Breast epithelium (tissue), 3 donors: ENCODE measurements around the gene PCP2.

Experiments
- CTCF ChIP-seq, 3 donors: fragments of 450-650 bp; IDR thresholded peaks; one replicate each; pipeline ENCODE4 v1.5.1; 2016 to 2017; ENCODE audit warnings: antibody characterized with exemption in 3 of 3, mild to moderate bottlenecking in 3 of 3, moderate library complexity in 3 of 3
- POLR2A ChIP-seq: fragments of 450-650 bp; IDR thresholded peaks from one replicate; pipeline ENCODE4 v1.6.1; 2016; ENCODE audit warnings: antibody characterized with exemption, mild to moderate bottlenecking, moderate library complexity
- POLR2AphosphoS5 ChIP-seq, 3 donors: sonication (generic); formaldehyde crosslinking; IDR thresholded peaks; one replicate each; pipeline ENCODE4 v1.6.1; 2017; ENCODE audit warnings: antibody characterized with exemption in 3 of 3

GRCh38 chr19:7627166-7627565, 6.4 kb downstream of the PCP2 start:
- TF ChIP-seq CTCF (IDR thresholded peaks at IDR 0.05), result no peak
- no peak for TF ChIP-seq POLR2A
- no peak for TF ChIP-seq POLR2AphosphoS5 (IDR thresholded peaks at IDR 0.05)
